Fibroblast of lung (primary cell): ENCODE measurements around the gene SPAG9.

Experiments
- EZH2 ChIP-seq: IDR thresholded peaks from 2 replicates; pipeline ENCODE4 v1.5.1; 2012; ENCODE audit warnings: low read length, control low read depth, mild to moderate bottlenecking; ENCODE audit errors: missing control alignments
- TF ChIP-seq, protein P1 (sequence below), 2 donors: IDR thresholded peaks in 1 of 2; conservative IDR thresholded peaks in 1 of 2; 1 replicate in 1 of 2; 2 replicates in 1 of 2; pipeline ENCODE4 v1.5.1; 2011 to 2012; ENCODE audit warnings: low read length in 2 of 2, control low read depth in 1 of 2, inconsistent platforms in 1 of 2, low read depth in 1 of 2, mild to moderate bottlenecking in 1 of 2

GRCh38 chr17:50948711-50949110, 172.0 kb downstream of the SPAG9 start:
- TF ChIP-seq, protein P1, sequence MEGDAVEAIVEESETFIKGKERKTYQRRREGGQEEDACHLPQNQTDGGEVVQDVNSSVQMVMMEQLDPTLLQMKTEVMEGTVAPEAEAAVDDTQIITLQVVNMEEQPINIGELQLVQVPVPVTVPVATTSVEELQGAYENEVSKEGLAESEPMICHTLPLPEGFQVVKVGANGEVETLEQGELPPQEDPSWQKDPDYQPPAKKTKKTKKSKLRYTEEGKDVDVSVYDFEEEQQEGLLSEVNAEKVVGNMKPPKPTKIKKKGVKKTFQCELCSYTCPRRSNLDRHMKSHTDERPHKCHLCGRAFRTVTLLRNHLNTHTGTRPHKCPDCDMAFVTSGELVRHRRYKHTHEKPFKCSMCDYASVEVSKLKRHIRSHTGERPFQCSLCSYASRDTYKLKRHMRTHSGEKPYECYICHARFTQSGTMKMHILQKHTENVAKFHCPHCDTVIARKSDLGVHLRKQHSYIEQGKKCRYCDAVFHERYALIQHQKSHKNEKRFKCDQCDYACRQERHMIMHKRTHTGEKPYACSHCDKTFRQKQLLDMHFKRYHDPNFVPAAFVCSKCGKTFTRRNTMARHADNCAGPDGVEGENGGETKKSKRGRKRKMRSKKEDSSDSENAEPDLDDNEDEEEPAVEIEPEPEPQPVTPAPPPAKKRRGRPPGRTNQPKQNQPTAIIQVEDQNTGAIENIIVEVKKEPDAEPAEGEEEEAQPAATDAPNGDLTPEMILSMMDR (conservative IDR thresholded peaks at IDR 0.05 in 1 of 2, IDR thresholded peaks at IDR 0.05 in 1 of 2; ENCODE audit: low read depth in 1 of 2, low read length in 2 of 2), result no peak
- no peak for TF ChIP-seq EZH2
